Neural cell (in vitro differentiated cells): ENCODE results near the gene TBRG1.

Experiments used
- EP300 ChIP-seq: fragments of 450-650 bp; conservative IDR thresholded peaks from 2 replicates; pipeline ENCODE4 v1.6.1; 2014; ENCODE audit warnings: antibody characterized with exemption, mild to moderate bottlenecking, moderate library complexity; ENCODE audit not compliant: poor library complexity, severe bottlenecking
- MXI1 ChIP-seq: fragments of 450-650 bp; conservative IDR thresholded peaks from 2 replicates; pipeline ENCODE4 v1.6.1; 2014; ENCODE audit warnings: antibody characterized with exemption, mild to moderate bottlenecking; ENCODE audit not compliant: poor library complexity, severe bottlenecking
- TF ChIP-seq, protein P1 (sequence below): fragments of 450-650 bp; IDR thresholded peaks from 2 replicates; pipeline ENCODE4 v1.5.1; 2014; ENCODE audit warnings: antibody characterized with exemption, mild to moderate bottlenecking, moderate library complexity; ENCODE audit not compliant: poor library complexity, severe bottlenecking

DNA sequence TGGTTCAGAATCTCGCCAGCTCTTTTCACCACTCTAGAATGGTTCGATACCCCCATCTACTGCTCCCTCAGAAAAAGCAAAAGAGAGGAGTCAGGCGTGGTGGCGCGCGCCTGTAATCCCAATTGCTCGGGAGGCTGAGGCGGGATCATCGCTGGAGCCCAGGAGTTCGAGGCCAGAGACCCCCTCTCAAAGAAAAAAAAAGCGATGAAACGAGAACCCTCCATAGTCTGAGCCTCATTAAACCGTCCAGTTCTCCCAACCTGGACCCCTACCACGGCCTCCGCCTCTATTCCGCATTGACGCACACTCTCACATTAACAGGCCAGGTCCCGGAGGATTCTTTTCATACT is 51.5 kb downstream of the TBRG1 start:
- TF ChIP-seq EP300 (no peak), MXI1 (no peak)
- TF ChIP-seq, protein P1, sequence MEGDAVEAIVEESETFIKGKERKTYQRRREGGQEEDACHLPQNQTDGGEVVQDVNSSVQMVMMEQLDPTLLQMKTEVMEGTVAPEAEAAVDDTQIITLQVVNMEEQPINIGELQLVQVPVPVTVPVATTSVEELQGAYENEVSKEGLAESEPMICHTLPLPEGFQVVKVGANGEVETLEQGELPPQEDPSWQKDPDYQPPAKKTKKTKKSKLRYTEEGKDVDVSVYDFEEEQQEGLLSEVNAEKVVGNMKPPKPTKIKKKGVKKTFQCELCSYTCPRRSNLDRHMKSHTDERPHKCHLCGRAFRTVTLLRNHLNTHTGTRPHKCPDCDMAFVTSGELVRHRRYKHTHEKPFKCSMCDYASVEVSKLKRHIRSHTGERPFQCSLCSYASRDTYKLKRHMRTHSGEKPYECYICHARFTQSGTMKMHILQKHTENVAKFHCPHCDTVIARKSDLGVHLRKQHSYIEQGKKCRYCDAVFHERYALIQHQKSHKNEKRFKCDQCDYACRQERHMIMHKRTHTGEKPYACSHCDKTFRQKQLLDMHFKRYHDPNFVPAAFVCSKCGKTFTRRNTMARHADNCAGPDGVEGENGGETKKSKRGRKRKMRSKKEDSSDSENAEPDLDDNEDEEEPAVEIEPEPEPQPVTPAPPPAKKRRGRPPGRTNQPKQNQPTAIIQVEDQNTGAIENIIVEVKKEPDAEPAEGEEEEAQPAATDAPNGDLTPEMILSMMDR: no peak
